Measurements from ENCODE around the gene GADL1. TPM values are rescaled to one million over a fixed set of nuclear protein-coding genes. Genes with fewer than 3 reads are reported as not detected.

GADL1 gene
- total and polyA plus RNA-seq, 7 donors, result 0.89 to 5.6 (median 1.5) TPM

GRCh38 chr3:30805695-30806094, 88.8 kb downstream of the GADL1 start:
- 91 to 97% (median 96%) methylated on average over 6 of the region's 6 CpGs for WGBS, 3 donors
- ATAC-seq, result no peak
- intact Hi-C loops (cut with DNase I), result no loop called here

GRCh38 chr3:30804984-30805383, 89.5 kb downstream of the GADL1 start:
- intact Hi-C loops (cut with DNase I), result no loop called here
- Histone ChIP-seq H3K4me1 (peaks cover 4% of the 10 kb centered on the region), H3K27me3 (ENCODE audit: insufficient read depth in 3 of 3, low read length in 2 of 3) (no peaks in the 10 kb centered on the region), H3K4me3 (no peak overlapping the region), H3K9me3 (no peaks in the 10 kb centered on the region), H3K27ac (no peak overlapping the region), H3K36me3 (ENCODE audit: insufficient read depth in 1 of 2, low read depth in 1 of 2) (peaks cover 0 to 5% of the 10 kb centered on the region in 2 donors)
- ATAC-seq, result peak in 2 of 4 donors; percentile 65 to 72
- no peak for DNase-seq
- 82 to 93% (median 83%) methylated on average over 3 of the region's 3 CpGs for WGBS, 3 donors
- no peak for TF ChIP-seq CTCF (IDR thresholded peaks at IDR 0.05)

More at GRCh38 chr3:30805695-30806094, 88.8 kb downstream of the GADL1 start:
- TF ChIP-seq CTCF (IDR thresholded peaks at IDR 0.05), result no peak
- DNase-seq, result no peak
- Histone ChIP-seq H3K27me3 (ENCODE audit: insufficient read depth in 3 of 3, low read length in 2 of 3) (no peaks in the 10 kb centered on the region), H3K4me1 (peaks cover 8% of the 10 kb centered on the region), H3K4me3 (no peak overlapping the region), H3K36me3 (ENCODE audit: insufficient read depth in 1 of 2, low read depth in 1 of 2) (no peaks in the 10 kb centered on the region), H3K9me3 (no peaks in the 10 kb centered on the region), H3K27ac (no peak overlapping the region)

GRCh38 chr3:30795176-30795575, 99.3 kb downstream of the GADL1 start:
- TF ChIP-seq CTCF (IDR thresholded peaks at IDR 0.05), result no peak
- Histone ChIP-seq H3K27me3 (ENCODE audit: insufficient read depth in 3 of 3, low read length in 2 of 3) (no peaks in the 10 kb centered on the region), H3K27ac (no peak overlapping the region), H3K9me3 (no peaks in the 10 kb centered on the region), H3K36me3 (ENCODE audit: insufficient read depth in 1 of 2, low read depth in 1 of 2) (peaks cover 0 to 6% of the 10 kb centered on the region in 2 donors), H3K4me1 (no peaks in the 10 kb centered on the region), H3K4me3 (no peak overlapping the region)
- intact Hi-C loops (cut with DNase I), result no loop called here
- ATAC-seq, result no peak
- 61 to 75% (median 74%) methylated on average over 2 of the region's 2 CpGs for WGBS, 3 donors
- DNase-seq, result no peak

- Histone ChIP-seq H3K27me3 (ENCODE audit: insufficient read depth in 3 of 3, low read length in 2 of 3) (no peaks in the 10 kb centered on the region), H3K36me3 (ENCODE audit: insufficient read depth in 1 of 2, low read depth in 1 of 2) (no peaks in the 10 kb centered on the region), H3K9me3 (no peaks in the 10 kb centered on the region), H3K4me1 (no peaks in the 10 kb centered on the region), H3K4me3 (no peak overlapping the region), H3K27ac (no peak overlapping the region)
- no peak for TF ChIP-seq CTCF (IDR thresholded peaks at IDR 0.05)
- DNase-seq, result no peak
- intact Hi-C loops (cut with DNase I), result no loop called here
- WGBS, 3 donors, result 82 to 84% (median 82%) methylated on average over 4 of the region's 4 CpGs
- ATAC-seq, result no peak
Measured at GRCh38 chr3:30793740-30794139, 100.7 kb downstream of the GADL1 start.

- no peak overlapping the region for H3K4me3 ChIP-seq
- no peak for TF ChIP-seq CTCF (IDR thresholded peaks at IDR 0.05)
- no peaks in the 10 kb centered on the region for H3K9me3 ChIP-seq
- no peak overlapping the region for H3K27ac ChIP-seq
- no peak for DNase-seq
- H3K4me1 ChIP-seq, result no peaks in the 10 kb centered on the region
- no peaks in the 10 kb centered on the region for H3K27me3 ChIP-seq (ENCODE audit: insufficient read depth in 3 of 3, low read length in 2 of 3)
- intact Hi-C loops (cut with DNase I), result no loop called here
- no peaks in the 10 kb centered on the region for H3K36me3 ChIP-seq (ENCODE audit: insufficient read depth in 1 of 2, low read depth in 1 of 2)
- no peak for ATAC-seq
Measured at GRCh38 chr3:30790150-30790549, 104.3 kb downstream of the GADL1 start.
